ENCODE measurements around the gene TOR1A.
A peak's percentile ranks its signal among the peaks of the same experiment; 100 is the strongest.

TOR1A gene

DNA sequence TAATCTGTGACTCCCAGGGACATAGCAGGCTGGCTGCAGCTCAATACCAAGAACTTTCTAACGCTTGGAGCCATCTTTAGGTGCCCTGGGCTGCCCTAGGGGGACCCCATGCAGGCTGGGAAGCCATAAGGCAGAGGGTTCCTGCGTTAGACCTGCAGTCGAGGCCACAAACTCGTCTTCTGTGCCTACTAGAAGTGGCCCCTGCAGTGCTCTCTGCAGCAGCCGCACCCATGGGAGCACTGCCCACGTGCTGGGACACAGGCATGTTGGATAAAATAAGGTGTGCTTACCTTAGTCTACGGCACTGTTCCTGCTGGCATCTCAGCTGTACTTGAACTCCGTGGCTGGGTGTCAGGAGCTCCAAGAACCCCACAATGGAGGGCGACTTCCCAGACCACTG, 11.6 kb downstream of the TOR1A start:
- H3K4me3 Mint-ChIP-seq, result no peak overlapping the region
- H3K27me3 Mint-ChIP-seq (ENCODE audit: low read depth, poor library complexity), result peaks cover 3% of the 10 kb centered on the region
- no peaks in the 10 kb centered on the region for H3K9me3 Mint-ChIP-seq
- TF ChIP-seq, protein P1, sequence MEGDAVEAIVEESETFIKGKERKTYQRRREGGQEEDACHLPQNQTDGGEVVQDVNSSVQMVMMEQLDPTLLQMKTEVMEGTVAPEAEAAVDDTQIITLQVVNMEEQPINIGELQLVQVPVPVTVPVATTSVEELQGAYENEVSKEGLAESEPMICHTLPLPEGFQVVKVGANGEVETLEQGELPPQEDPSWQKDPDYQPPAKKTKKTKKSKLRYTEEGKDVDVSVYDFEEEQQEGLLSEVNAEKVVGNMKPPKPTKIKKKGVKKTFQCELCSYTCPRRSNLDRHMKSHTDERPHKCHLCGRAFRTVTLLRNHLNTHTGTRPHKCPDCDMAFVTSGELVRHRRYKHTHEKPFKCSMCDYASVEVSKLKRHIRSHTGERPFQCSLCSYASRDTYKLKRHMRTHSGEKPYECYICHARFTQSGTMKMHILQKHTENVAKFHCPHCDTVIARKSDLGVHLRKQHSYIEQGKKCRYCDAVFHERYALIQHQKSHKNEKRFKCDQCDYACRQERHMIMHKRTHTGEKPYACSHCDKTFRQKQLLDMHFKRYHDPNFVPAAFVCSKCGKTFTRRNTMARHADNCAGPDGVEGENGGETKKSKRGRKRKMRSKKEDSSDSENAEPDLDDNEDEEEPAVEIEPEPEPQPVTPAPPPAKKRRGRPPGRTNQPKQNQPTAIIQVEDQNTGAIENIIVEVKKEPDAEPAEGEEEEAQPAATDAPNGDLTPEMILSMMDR (IDR thresholded peaks at IDR 0.05), result no peak
- H3K27ac Mint-ChIP-seq, result peak overlapping the region; percentile 16
- no peak for DNase-seq
- no peaks in the 10 kb centered on the region for H3K4me1 Mint-ChIP-seq
- peaks cover 54% of the 10 kb centered on the region for H3K36me3 Mint-ChIP-seq (ENCODE audit: low read depth)

DNA sequence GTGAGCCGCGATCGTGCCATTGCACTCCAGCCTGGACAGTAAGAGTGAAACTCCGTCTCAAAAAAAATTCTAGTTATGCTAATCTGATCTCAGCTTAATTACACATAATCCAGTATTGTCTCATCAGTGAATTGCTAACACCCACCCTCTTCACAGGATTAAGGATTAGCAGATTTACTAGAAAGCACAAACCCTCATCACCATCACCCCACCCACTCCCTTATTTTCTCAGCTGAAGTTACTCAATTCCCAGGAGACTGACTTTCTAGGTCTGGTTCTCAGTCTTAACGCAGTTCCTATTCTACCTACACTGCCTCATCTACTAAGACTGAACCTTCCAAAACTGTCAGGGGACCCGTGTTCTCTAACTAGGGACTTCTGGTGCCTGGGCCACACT, 12.0 kb downstream of the TOR1A start:
- no peak overlapping the region for H3K4me3 Mint-ChIP-seq
- TF ChIP-seq, protein P1 (IDR thresholded peaks at IDR 0.05), result no peak
- H3K27me3 Mint-ChIP-seq (ENCODE audit: low read depth, poor library complexity), result peaks cover 3% of the 10 kb centered on the region
- no peaks in the 10 kb centered on the region for H3K9me3 Mint-ChIP-seq
- no peak for DNase-seq
- peaks cover 58% of the 10 kb centered on the region for H3K36me3 Mint-ChIP-seq (ENCODE audit: low read depth)
- no peaks in the 10 kb centered on the region for H3K4me1 Mint-ChIP-seq
- peak overlapping the region; percentile 16 for H3K27ac Mint-ChIP-seq

DNA sequence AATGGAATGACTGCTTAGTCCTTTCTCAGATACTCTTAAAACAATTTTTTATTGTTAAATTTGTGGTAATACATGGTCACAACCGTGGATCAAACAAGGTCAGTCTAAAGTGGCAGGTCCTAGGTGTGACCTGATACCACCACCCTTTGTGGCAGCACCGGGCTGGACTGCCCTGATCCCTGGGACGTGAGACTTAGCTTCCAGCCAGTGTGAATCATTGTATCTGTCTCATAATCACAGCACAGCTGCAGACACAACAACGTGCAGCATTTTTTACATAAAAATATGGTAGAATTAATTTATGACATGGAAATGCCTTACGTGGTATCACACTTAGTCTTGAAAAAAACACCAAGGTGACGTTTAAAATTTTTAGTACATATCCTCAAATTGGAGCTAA, 13.1 kb downstream of the TOR1A start:
- Mint-ChIP-seq H3K27ac (no peak overlapping the region), H3K4me1 (peaks cover 8% of the 10 kb centered on the region), H3K36me3 (ENCODE audit: low read depth) (peaks cover 59% of the 10 kb centered on the region), H3K27me3 (ENCODE audit: low read depth, poor library complexity) (peaks cover 3% of the 10 kb centered on the region), H3K9me3 (no peaks in the 10 kb centered on the region), H3K4me3 (no peak overlapping the region)
- DNase-seq, result no peak
- TF ChIP-seq, protein P1 (IDR thresholded peaks at IDR 0.05), result no peak

DNA sequence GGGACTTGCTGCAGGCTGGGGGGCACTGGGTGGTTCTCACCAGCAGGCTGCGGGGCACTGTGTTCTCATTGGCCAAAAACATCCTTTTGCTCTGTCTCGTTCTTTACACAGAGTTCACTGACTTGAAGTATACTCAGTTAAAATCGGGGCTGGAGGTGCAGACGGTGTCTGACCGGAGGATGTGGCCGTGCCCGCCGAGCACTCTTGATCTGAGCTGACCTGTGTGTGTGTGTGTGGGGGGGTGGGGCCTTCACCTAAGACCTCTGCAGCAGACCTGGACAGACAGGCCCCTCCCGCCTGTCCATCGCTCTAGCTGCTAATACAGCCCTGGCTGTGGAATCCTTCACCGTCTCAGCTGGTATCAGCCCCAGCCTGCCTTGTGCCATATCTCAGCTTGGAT, 13.8 kb downstream of the TOR1A start:
- DNase-seq, result no peak
- peaks cover 3% of the 10 kb centered on the region for H3K27me3 Mint-ChIP-seq (ENCODE audit: low read depth, poor library complexity)
- H3K36me3 Mint-ChIP-seq (ENCODE audit: low read depth), result peaks cover 59% of the 10 kb centered on the region
- peaks cover 11% of the 10 kb centered on the region for H3K4me1 Mint-ChIP-seq
- TF ChIP-seq, protein P1 (IDR thresholded peaks at IDR 0.05), result no peak
- H3K9me3 Mint-ChIP-seq, result no peaks in the 10 kb centered on the region
- H3K4me3 Mint-ChIP-seq, result no peak overlapping the region
- H3K27ac Mint-ChIP-seq, result no peak overlapping the region

DNA sequence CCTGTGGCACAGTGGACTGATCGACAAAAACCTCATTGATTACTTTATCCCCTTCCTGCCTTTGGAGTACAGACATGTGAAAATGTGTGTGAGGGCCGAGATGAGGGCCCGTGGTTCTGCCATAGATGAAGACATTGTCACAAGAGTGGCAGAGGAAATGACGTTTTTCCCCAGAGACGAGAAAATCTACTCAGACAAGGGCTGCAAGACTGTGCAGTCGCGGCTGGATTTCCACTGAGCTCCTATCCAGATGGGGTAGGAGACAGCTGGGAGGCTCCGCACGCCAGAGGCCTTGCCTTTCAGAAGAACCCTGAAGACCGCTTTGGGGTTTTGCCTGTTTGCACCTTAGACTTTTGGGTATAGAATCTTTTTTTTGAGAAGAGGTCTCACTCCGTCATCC, 14.6 kb downstream of the TOR1A start:
- peak overlapping the region; percentile 67 for H3K27ac Mint-ChIP-seq
- peaks cover 13% of the 10 kb centered on the region for H3K4me1 Mint-ChIP-seq

DNA sequence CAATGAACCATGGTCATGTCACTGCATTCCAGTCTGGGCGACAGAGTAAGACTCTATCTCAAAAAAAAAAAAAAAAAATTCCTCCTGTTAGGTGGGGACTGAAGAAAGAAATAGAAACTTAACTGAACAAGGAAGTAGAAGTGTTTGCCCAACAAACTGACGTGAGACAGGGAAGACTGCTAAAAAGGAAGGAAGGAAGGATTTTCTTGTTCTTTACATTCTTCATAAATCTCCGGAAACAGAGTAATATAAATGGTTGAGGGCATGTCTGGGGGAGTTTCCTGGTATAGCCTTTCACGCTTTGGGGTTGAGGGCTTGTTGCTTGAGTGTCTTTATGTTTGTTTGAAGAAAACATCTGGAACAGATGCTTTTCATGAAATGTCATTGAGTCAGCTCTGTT, 17.9 kb downstream of the TOR1A start:
- H3K9me3 Mint-ChIP-seq, result no peaks in the 10 kb centered on the region
- H3K27ac Mint-ChIP-seq, result peak overlapping the region; percentile 54
- H3K27me3 Mint-ChIP-seq (ENCODE audit: low read depth, poor library complexity), result no peaks in the 10 kb centered on the region
- H3K36me3 Mint-ChIP-seq (ENCODE audit: low read depth), result peaks cover 36% of the 10 kb centered on the region
- peak overlapping the region; percentile 27 for H3K4me3 Mint-ChIP-seq
- TF ChIP-seq, protein P1 (IDR thresholded peaks at IDR 0.05), result no peak
- peaks cover 20% of the 10 kb centered on the region for H3K4me1 Mint-ChIP-seq
- DNase-seq, result no peak

More for the DNA sequence above, 14.6 kb downstream of the TOR1A start:
- Mint-ChIP-seq H3K27me3 (ENCODE audit: low read depth, poor library complexity) (peaks cover 3% of the 10 kb centered on the region), H3K9me3 (no peaks in the 10 kb centered on the region), H3K36me3 (ENCODE audit: low read depth) (peaks cover 55% of the 10 kb centered on the region), H3K4me3 (no peak overlapping the region)
- TF ChIP-seq, protein P1 (IDR thresholded peaks at IDR 0.05), result no peak
- DNase-seq, result no peak

All from nephron progenitor cell (in vitro differentiated cells).